SK-N-SH (cell line): ENCODE measurements around the gene PCP4L1. TPM values are rescaled to one million over a fixed set of nuclear protein-coding genes. Genes with fewer than 3 reads are reported as not detected.

ENCODE experiments used
- CTCF ChIA-PET: fragments of 300-600, 350-600 bp; formaldehyde crosslinking; extraction: SDS; loops from one replicate; lab custom pipeline; 2021; lab: Yijun Ruan, JAX
- POLR2A ChIA-PET: fragments of 350-600 bp; sonication (Branson Sonifier 250); formaldehyde crosslinking; extraction: SDS; loops from one replicate; lab custom pipeline; 2020; ENCODE audit warnings: antibody characterized with exemption, inconsistent platforms; lab: Yijun Ruan, JAX
- DNase-seq: peaks from one replicate; pipeline ENCODE4 v3.0.0; 2012
- H2AFZ ChIP-seq: fragments of 200-600 bp; sonication (generic); 2 replicates; pipeline ENCODE4 v1.8.1; 2016; ENCODE audit warnings: antibody characterized with exemption, mild to moderate bottlenecking, low read depth
- H3F3A ChIP-seq: fragments of 200-600 bp; sonication (generic); replicated peaks from 2 replicates; pipeline ENCODE3; 2016; ENCODE audit warnings: antibody characterized with exemption, mild to moderate bottlenecking; ENCODE audit not compliant: insufficient read depth
- H3K27ac ChIP-seq, 2 experiments: fragments of 200-500 bp in 1 of 2; fragments of 200-600 bp in 1 of 2; sonication (Bioruptor generic) in 1 of 2; sonication (generic), shearing (Covaris generic) in 1 of 2; 2 replicates each; pipeline versions ENCODE4 v1.5.1 to v1.6.1; 2014 to 2016; ENCODE audit warnings: low read depth in 2 of 2, inconsistent platforms in 1 of 2, low read length in 1 of 2, mild to moderate bottlenecking in 1 of 2, mixed read lengths in 1 of 2
- H3K27me3 ChIP-seq: fragments of 200-600 bp; sonication (generic), shearing (Covaris generic); 2 replicates; pipeline ENCODE4 v1.6.1; 2016; ENCODE audit warnings: mixed run types; ENCODE audit not compliant: insufficient read depth
- H3K36me3 ChIP-seq, 2 experiments: fragments of 200-500 bp in 1 of 2; fragments of 200-600 bp in 1 of 2; sonication (Bioruptor generic) in 1 of 2; sonication (generic) in 1 of 2; replicated peaks in 1 of 2; 2 replicates each; pipeline versions ENCODE3 to v1.5.1; 2014 to 2016; ENCODE audit warnings: low read length in 1 of 2, mild to moderate bottlenecking in 1 of 2; ENCODE audit not compliant: insufficient read depth in 2 of 2, control insufficient read depth in 1 of 2
- H3K4me1 ChIP-seq, 2 experiments: fragments of 200-500 bp in 1 of 2; fragments of 200-600 bp in 1 of 2; sonication (Bioruptor generic) in 1 of 2; sonication (generic), shearing (Covaris generic) in 1 of 2; 2 replicates each; pipeline versions ENCODE4 v1.5.1 to v1.6.1; 2014 to 2016; ENCODE audit warnings: low read depth in 1 of 2, low read length in 1 of 2, mixed run types in 1 of 2; ENCODE audit not compliant: insufficient read depth in 2 of 2, control insufficient read depth in 1 of 2
- H3K4me2 ChIP-seq: fragments of 200-600 bp; sonication (generic), shearing (Covaris generic); 2 replicates; pipeline ENCODE4 v1.6.1; 2017; ENCODE audit warnings: mixed run types
- H3K4me3 ChIP-seq, 2 experiments: fragments of 200-500 bp in 1 of 2; fragments of 200-600 bp in 1 of 2; sonication (Bioruptor generic) in 1 of 2; sonication (generic), shearing (Covaris generic) in 1 of 2; 2 replicates each; pipeline versions ENCODE4 v1.5.1 to v1.8.1; 2014 to 2016; ENCODE audit warnings: low read depth in 2 of 2, inconsistent platforms in 1 of 2, low read length in 1 of 2, mild to moderate bottlenecking in 1 of 2, mixed read lengths in 1 of 2, moderate library complexity in 1 of 2
- H3K79me2 ChIP-seq: fragments of 200-600 bp; sonication (generic); 2 replicates; pipeline ENCODE4 v1.8.1; 2017; ENCODE audit warnings: mild to moderate bottlenecking; ENCODE audit not compliant: insufficient read depth
- H3K9ac ChIP-seq: fragments of 200-600 bp; sonication (generic); 2 replicates; pipeline ENCODE4 v1.6.1; 2017; ENCODE audit warnings: mixed run types
- H3K9me2 ChIP-seq: fragments of 200-600 bp; sonication (generic); 2 replicates; pipeline ENCODE4 v1.6.1; 2017; ENCODE audit warnings: mixed run types
- H3K9me3 ChIP-seq: fragments of 200-600 bp; sonication (generic); 2 replicates; pipeline ENCODE4 v1.6.1; 2017; ENCODE audit warnings: mixed run types, mild to moderate bottlenecking, moderate library complexity
- H4K20me1 ChIP-seq: fragments of 200-600 bp; sonication (generic); 2 replicates; pipeline ENCODE4 v1.6.1; 2017; ENCODE audit warnings: mild to moderate bottlenecking, mixed run types; ENCODE audit not compliant: insufficient read depth
- CHD2 ChIP-seq: fragments of 150-350 bp; IDR thresholded peaks from 2 replicates; pipeline ENCODE4 v1.6.1; 2018; ENCODE audit warnings: low read length; ENCODE audit not compliant: partially characterized antibody
- EP300 ChIP-seq, 2 experiments: IDR thresholded peaks; 2 replicates each; pipeline versions ENCODE4 v1.4.0 to v1.6.1; 2012; ENCODE audit warnings: borderline replicate concordance in 1 of 2, low read depth in 1 of 2, low read length in 1 of 2
- FOSL2 ChIP-seq: IDR thresholded peaks from 2 replicates; pipeline ENCODE4 v1.4.0; 2012; ENCODE audit warnings: low read depth, mild to moderate bottlenecking, moderate library complexity, borderline replicate concordance
- FOXJ3 ChIP-seq: sonication (generic); formaldehyde crosslinking; IDR thresholded peaks from 2 replicates; pipeline ENCODE4 v1.5.1; 2020; ENCODE audit warnings: mild to moderate bottlenecking, missing genetic modification reagents
- GABPA ChIP-seq: IDR thresholded peaks from 2 replicates; pipeline ENCODE4 v1.4.0; 2012; ENCODE audit warnings: low read depth, mild to moderate bottlenecking
- JUND ChIP-seq: IDR thresholded peaks from 2 replicates; pipeline ENCODE4 v1.4.0; 2012
- MEF2A ChIP-seq: IDR thresholded peaks from 2 replicates; pipeline ENCODE4 v1.4.0; 2012; ENCODE audit warnings: low read depth, borderline replicate concordance
- MXI1 ChIP-seq: IDR thresholded peaks from 2 replicates; pipeline ENCODE4 v1.6.1; 2012; ENCODE audit warnings: mild to moderate bottlenecking, low read depth, low read length, improper control_type of control experiment
- NFIC ChIP-seq: IDR thresholded peaks from 2 replicates; pipeline ENCODE4 v1.4.0; 2012; ENCODE audit warnings: borderline replicate concordance
- POLR2AphosphoS5 ChIP-seq: IDR thresholded peaks from 2 replicates; pipeline ENCODE4 v1.6.1; 2012; ENCODE audit warnings: low read depth, low read length
- RFX5 ChIP-seq: IDR thresholded peaks from 2 replicates; pipeline ENCODE4 v1.6.1; 2012; ENCODE audit warnings: mild to moderate bottlenecking, improper control_type of control experiment, low read length
- RXRA ChIP-seq: IDR thresholded peaks from 2 replicates; pipeline ENCODE4 v1.4.0; 2012; ENCODE audit warnings: low read depth, mild to moderate bottlenecking, borderline replicate concordance
- TEAD4 ChIP-seq: IDR thresholded peaks from 2 replicates; pipeline ENCODE4 v1.4.0; 2012; ENCODE audit warnings: mild to moderate bottlenecking, borderline replicate concordance; ENCODE audit not compliant: insufficient read depth
- USF1 ChIP-seq: IDR thresholded peaks from 2 replicates; pipeline ENCODE4 v1.4.0; 2012; ENCODE audit warnings: low read depth, borderline replicate concordance
- YY1 ChIP-seq: IDR thresholded peaks from 2 replicates; pipeline ENCODE4 v1.4.0; 2012; ENCODE audit warnings: low read depth, mild to moderate bottlenecking
- WGBS: methylation state at CpG from one replicate; pipeline ENCODE4 v1.1.6; 2017; ENCODE audit warnings: low lambda C conversion rate; 5-methylcytosine and 5-hydroxymethylcytosine counted together
- polyA plus RNA-seq, 3 experiments: library from polyadenylated mRNA; depleted of rRNA; stranded (reverse); fragments of >200 nt; gene quantifications; 2 replicates each; pipeline ENCODE4 v1.2.3, GENCODE V29; 2012
- TF ChIP-seq, protein P1 (sequence below): fragments of 200-600 bp; sonication (generic); IDR thresholded peaks from 2 replicates; pipeline ENCODE4 v1.6.1; 2017; ENCODE audit warnings: antibody characterized with exemption, mild to moderate bottlenecking, moderate library complexity
- TF ChIP-seq, protein P2 (sequence below): fragments of 150-350 bp; IDR thresholded peaks from 2 replicates; pipeline ENCODE4 v1.6.1; 2017; ENCODE audit warnings: antibody characterized with exemption, low read length, low read depth, borderline replicate concordance

Gene PCP4L1
- polyA plus RNA-seq, 1 of the 3 experiments (the other 2 are of a cell fraction), result not detected

GRCh38 chr1:161259765-161260164 is 1.2 kb downstream of the PCP4L1 start:
- WGBS, result 27% methylated on average over 1 of the region's 1 CpG

More at GRCh38 chr1:161259765-161260164, 1.2 kb downstream of the PCP4L1 start:
- no peak overlapping the region for H3K4me2 ChIP-seq
- TF ChIP-seq FOXJ3 (CRISPR knock-in tag) (no peak), NFIC (no peak), RFX5 (no peak), FOSL2 (no peak), JUND (no peak), TEAD4 (no peak), MXI1 (no peak), EP300 (IDR thresholded peaks at IDR 0.05; ENCODE audit: borderline replicate concordance in 1 of 2, low read depth in 1 of 2, low read length in 1 of 2) (no peak), CHD2 (no peak), YY1 (no peak), MEF2A (no peak), USF1 (no peak), RXRA (no peak), POLR2AphosphoS5 (no peak), GABPA (no peak)
- TF ChIP-seq, protein P1, sequence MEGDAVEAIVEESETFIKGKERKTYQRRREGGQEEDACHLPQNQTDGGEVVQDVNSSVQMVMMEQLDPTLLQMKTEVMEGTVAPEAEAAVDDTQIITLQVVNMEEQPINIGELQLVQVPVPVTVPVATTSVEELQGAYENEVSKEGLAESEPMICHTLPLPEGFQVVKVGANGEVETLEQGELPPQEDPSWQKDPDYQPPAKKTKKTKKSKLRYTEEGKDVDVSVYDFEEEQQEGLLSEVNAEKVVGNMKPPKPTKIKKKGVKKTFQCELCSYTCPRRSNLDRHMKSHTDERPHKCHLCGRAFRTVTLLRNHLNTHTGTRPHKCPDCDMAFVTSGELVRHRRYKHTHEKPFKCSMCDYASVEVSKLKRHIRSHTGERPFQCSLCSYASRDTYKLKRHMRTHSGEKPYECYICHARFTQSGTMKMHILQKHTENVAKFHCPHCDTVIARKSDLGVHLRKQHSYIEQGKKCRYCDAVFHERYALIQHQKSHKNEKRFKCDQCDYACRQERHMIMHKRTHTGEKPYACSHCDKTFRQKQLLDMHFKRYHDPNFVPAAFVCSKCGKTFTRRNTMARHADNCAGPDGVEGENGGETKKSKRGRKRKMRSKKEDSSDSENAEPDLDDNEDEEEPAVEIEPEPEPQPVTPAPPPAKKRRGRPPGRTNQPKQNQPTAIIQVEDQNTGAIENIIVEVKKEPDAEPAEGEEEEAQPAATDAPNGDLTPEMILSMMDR, result no peak
- TF ChIP-seq, protein P2, sequence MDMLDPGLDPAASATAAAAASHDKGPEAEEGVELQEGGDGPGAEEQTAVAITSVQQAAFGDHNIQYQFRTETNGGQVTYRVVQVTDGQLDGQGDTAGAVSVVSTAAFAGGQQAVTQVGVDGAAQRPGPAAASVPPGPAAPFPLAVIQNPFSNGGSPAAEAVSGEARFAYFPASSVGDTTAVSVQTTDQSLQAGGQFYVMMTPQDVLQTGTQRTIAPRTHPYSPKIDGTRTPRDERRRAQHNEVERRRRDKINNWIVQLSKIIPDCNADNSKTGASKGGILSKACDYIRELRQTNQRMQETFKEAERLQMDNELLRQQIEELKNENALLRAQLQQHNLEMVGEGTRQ, result no peak
- TF ChIP-seq, all 33 proteins: peak for 0
- H3K9ac ChIP-seq, result no peak overlapping the region
- peaks cover 8% of the 10 kb centered on the region; the same call in 1 of the 2 replicates for H3K9me3 ChIP-seq
- DNase-seq, result no peak
- CTCF ChIA-PET, result interaction anchor here (0.8 to 1.4 kb wide), 3 partner anchors 31 to 122 kb away, joined by 3 to 4 read pairs (median 3); no protein-coding TSS in a partner anchor
- peaks cover 0 to 8% of the 10 kb centered on the region in 2 experiments; a peak in 1 of 4 replicates for H3K4me1 ChIP-seq
- H3F3A ChIP-seq, result no peaks in the 10 kb centered on the region
- H4K20me1 ChIP-seq, result no peaks in the 10 kb centered on the region
- H3K9me2 ChIP-seq, result no peaks in the 10 kb centered on the region
- H3K4me3 ChIP-seq, result no peak overlapping the region
- no peaks in the 10 kb centered on the region for H3K79me2 ChIP-seq
- H3K27ac ChIP-seq, result no peak overlapping the region
- peaks cover 32% of the 10 kb centered on the region for H3K27me3 ChIP-seq
- no peak overlapping the region for H2AFZ ChIP-seq
- H3K36me3 ChIP-seq, result no peaks in the 10 kb centered on the region
- POLR2A ChIA-PET, result no interaction called here
